Activated naive CD4-positive, alpha-beta T cell treated with anti-CD3 and anti-CD28 coated beads, Interleukin-2, amount 50 U/mL, for 16 hours (primary cell): ENCODE measurements around the gene SLC37A2.
A peak's percentile ranks its signal among the peaks of the same experiment; 100 is the strongest.
"Not testable (repeated sequence)": the region's sequence is repeated elsewhere in the genome, so short reads cannot be mapped to it uniquely, and the experiment has no call there.

Experiments used
- DNase-seq: peaks from one replicate; pipeline ENCODE4 v3.0.0-alpha.2; 2020

The SLC37A2 gene

DNA sequence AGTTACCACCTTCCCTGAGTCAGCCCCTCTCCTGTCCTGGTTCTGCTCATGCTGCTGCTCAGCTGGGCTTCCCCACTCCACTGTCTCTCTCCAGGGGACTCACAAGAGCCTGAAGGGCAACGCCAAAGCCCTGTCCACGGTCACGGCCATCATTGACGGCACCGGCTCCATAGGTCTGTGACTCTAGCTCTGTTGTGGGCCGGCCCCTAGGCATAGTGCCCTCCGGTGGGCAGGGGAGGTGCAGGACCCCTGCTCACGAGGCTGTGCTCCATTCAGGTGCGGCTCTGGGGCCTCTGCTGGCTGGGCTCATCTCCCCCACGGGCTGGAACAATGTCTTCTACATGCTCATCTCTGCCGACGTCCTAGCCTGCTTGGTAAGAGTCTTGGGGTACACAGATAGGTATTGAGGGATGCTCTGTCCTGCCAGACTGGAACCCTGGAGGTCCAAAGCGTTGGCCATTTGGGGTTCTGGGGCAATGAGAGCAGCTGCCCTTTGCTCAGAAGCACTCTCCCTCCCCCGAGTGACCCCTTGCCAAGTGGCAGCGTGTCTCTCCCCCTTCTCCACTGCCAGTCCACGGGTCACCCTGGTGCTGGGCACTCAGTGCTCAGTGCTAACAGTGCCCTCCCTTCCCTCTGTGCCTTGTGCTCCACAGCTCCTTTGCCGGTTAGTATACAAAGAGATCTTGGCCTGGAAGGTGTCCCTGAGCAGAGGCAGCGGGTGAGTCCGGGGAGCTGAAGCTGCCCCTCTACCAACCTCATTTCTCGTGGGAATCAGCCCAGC is 22.4 kb downstream of the SLC37A2 start:
- no peak for DNase-seq

DNA sequence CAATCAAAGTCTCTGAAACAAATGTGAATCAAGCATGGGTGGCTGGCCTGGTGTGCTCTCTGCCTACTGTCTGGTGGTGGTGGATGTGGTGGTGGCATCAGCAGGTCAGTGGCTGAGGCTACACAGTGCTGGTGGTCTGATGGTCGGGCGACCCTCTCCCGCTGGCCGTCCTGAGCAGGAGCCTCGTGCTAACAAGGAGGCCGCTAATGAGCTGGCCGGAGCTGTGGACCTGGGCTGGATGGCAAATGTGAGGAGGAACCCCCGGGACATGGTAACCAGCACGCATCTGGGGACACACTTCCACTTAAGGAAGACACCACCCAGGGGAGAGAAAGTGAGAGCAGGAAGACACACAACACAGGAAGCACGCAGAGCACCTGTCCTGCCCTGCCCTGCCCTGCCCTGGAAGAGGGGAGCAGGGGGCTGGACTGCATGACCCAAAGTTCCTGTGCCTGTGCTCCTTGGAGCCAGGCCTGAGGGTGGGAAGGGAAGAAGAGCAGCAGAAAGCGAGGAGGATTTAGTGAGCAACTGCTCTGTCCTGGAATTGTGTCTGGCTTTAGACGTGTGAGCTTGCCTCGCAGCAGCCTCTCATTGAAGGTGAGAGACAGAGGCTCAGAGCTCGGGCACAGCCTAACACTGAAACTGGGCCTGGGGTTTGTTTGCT is 23.7 kb downstream of the SLC37A2 start:
- no peak for DNase-seq

DNA sequence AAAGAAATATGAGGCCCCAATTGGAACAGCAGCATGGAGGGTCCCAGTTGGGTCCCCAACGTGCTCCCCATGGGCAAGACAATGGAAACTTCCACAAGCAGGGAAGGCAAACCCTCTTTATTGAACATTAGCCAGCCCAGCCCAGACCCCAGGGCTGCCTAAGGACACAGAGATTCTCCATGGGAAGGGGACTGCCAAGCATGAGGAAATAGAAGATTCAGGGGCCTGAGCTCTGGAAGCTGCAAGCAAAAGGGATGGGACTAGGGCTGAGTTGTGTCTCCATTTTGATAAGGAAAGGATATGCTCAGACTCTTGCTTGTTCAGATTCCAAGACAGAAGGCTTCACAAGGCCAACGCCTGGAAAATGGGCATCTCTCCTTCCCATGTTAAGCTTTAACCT is 25.0 kb downstream of the SLC37A2 start:
- DNase-seq: no peak

DNA sequence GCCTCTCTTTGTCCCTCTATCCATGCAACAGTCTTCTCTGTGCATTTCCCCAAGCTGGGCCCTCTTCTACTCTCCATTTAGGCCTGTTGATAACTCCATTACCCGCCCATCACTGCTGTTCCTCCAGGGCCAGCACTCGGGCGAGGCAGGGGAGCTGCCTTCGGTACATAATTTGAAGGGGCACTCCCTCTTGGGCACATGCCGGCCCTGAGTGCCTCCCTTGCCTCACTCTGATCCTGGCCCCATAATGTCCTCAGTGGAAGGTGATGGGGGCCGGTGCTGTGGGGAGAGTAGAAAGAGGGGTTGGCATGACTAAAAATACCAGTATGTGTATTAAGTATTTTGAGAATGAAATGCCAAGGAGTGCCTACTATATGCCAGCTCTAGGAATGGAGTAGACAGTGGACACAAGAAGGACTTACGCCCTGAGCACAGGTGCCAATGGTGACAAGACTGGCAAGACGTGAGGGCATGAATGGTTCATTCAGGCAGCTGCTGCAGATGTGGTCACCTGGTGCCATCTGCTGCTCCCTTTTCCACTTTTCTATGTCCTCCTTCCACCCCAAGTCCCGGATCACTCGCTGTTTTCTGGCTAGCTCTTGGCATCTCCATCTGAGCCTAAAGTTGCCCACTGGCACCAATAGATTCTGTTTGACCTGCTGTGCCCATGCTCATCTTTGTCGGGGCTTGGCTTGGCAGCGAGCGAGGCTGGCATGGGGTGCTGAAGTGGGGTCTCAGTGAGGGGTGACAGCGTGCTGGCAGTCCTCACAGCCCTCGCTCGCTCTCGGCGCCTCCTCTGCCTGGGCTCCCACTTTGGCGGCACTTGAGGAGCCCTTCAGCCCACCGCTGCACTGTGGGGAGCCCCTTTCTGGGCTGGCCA is 25.7 kb downstream of the SLC37A2 start:
- DNase-seq: no peak

DNA sequence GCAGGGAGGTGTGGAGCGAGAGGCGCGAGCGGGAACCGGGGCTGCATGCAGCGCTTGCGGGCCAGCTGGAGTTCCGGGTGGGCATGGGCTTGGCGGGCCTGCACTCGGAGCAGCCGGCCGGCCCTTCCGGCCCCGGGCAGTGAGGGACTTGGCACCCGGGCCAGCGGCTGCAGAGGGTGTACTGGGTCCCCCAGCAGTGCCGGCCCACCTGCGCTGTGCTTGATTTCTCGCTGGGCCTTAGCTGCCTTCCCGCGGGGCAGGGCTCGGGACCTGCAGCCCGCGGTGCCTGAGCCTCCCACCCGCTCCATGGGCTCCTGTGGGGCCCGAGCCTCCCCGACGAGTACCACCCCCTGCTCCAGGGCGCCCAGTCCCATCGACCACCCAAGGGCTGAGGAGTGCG is 26.4 kb downstream of the SLC37A2 start:
- not testable (repeated sequence) for DNase-seq

DNA sequence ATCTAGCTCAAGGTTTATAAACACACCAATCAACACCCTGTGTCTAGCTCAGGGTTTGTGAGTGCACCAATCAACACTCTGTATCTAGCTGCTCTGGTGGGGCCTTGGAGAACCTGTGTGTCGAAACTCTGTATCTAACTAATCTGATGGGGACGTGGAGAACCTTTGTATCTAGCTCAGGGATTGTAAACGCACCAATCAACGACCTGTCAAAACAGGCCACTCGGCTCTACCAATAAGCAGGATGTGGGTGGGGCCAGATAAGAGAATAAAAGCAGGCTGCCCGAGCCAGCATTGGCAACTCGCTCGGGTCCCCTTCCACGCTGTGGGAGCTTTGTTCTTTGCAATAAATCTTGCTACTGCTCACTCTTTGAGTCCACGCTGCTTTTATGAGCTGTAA is 27.0 kb downstream of the SLC37A2 start:
- DNase-seq: not testable (repeated sequence)

DNA sequence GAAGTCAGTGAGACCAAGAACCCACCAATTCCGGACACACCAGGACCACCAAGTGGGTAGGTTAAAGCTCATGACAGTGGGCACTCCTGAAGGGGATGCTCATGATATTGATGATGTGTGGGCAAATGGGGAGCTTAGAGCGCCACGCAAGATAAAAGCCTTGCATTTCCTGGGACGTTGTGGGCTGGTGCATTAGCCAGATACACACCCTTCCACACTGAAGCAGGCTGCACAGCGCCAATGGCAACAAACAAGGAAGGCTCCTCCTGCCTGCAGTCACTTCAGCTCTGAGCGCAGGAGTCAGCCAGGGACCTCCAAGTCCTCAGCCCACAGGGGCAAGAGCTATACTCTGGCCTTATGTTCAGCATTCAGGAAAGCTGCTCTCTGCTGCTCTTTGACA is 27.7 kb downstream of the SLC37A2 start:
- no peak for DNase-seq

DNA sequence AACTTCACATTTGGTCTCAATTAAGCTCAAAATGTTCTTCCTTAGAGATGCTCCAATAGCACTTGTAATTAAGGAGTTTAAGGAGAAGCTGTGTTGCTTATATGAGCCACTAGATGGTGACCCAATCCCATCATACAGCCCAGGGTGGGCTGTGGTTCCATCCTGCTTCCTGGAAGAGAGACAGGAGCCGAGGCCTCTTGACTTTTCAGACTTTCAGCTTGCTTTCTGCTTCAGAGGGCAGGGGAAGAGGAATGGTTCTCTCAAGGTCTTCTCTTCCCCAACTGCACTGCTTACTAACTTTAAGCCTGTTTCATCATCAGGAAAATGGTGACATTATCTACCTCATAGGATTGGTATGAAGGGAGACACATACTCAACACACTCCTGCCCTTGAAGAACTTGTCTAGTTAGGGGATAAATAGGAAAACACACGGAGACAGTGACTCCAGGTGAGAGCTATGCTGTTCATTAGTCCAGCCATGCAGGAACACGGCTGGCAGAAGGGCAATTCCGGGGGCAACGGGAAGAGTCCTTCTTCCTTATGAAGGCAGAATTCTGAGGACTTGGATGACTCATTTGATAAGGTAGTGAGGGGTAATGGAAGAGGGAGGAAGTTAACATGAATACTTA is 28.3 kb downstream of the SLC37A2 start:
- DNase-seq: no peak

DNA sequence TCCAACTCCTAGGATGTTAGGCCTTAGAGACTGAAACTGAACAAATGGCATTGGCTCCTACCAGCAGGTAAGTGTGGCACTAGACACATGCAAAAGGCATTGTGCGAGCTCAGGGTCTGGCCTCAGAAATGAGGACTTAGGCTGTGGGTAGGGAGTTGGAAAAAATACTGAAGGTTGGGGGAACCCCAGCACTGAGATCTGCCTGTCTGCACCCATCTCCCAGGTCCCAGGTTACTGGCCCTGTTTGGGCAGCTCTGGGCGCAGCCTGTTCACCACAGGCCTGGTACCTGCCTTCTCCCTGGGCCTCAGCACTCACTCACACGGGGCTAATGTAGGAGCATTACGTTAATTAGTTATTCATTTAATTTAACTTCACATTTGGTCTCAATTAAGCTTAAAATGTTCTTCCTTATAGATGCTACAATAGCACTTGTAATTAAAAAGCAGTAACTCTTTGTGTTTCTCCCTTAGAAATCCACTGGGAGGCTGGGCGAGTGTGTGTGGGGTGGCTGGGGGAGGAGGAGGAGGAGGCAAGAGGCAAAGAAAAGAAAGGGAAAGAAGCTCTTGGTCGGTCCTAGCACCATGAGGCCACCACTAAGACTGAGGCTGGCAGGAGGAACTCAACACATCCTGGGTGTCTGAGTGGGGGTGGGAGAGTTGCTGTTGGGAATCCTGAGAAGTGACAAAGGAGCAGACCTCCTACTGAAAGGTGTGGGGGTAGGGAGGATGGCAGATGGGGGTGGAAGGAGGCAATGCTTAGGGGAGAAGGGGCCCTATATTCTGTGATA is 29.0 kb downstream of the SLC37A2 start:
- no peak for DNase-seq

DNA sequence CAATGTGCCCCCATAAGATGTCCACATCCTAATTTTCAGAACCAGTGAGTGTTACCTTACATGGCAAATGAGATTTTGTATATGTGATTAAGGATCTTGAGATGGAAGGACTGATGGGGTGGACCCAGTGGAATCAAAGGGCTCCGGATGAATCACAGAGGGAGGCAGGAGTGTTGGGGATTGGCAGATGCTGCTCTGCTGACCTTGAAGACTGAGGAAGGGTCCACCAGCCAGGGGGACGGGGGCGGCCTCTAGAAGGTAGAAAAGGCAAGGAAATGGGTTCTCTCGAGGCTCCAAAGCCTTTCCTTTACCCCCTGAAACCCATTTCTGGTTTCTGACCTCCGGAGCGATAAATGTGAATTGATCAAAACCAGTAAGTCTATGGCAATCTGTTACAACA is 29.6 kb downstream of the SLC37A2 start:
- DNase-seq: no peak

GRCh38 chr11:125093502-125093901 is 30.4 kb downstream of the SLC37A2 start:
- DNase-seq: no peak

DNA sequence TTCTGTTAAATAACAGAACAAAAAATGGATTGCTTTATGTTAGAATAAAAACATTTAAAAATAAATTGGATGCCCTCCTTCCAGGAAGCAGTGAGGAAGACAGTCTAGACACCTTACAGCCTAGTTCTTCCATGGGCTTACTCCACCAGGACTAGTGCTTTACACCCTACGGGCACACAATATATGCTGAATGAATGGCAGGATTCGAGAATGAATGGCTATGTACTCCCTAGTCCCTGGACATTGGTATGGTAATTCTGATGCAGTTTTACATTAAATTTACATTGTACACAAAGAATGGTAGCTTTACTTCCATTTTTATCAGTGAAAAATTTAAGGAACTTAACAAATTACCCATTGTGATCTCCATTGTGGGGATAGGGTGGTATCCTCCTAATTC is 31.6 kb downstream of the SLC37A2 start:
- DNase-seq: no peak

DNA sequence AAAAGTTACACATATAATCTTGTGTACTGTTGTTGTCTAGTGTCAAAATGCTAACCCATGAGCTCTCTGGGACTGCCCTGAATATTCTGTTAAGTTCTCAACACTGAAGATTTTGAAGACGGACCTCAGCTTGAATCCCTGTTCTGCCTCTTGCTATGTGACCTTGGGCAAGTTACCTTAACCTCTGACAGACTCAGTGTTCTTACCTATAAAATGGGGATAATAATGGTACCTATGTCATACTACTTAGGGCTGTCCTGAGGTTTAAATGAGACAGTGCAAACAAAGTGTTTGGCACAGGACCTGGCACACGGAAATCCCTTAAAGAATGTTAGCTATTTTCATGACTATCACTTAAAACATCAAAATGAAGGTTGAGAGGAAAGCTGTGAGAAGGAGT is 37.0 kb downstream of the SLC37A2 start:
- no peak for DNase-seq

- no peak for DNase-seq
Measured at GRCh38 chr11:125101596-125101995, 38.5 kb downstream of the SLC37A2 start.

DNA sequence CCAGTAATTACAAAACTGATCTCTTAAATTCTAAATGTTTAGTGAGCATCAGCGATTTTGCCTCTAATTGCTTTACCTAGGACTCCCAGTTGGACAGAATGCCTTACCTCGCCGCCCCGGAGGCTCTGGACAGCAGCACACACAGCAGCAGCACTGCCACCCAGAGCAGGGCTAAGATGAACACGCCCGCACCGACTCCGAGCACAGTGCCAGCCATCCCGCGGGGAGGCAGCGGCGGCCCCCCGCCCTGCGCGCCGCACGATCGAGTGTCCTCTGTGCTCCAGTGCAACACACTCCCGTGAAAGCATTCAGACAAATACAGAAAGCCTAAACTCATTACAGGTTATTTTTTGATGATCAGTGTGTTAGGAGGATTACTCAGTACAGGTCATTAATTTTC is 38.9 kb downstream of the SLC37A2 start:
- no peak for DNase-seq

GRCh38 chr11:125102510-125102909 is 39.4 kb downstream of the SLC37A2 start:
- no peak for DNase-seq

- no peak for DNase-seq
Measured at GRCh38 chr11:125105926-125106325, 42.8 kb downstream of the SLC37A2 start.

DNA sequence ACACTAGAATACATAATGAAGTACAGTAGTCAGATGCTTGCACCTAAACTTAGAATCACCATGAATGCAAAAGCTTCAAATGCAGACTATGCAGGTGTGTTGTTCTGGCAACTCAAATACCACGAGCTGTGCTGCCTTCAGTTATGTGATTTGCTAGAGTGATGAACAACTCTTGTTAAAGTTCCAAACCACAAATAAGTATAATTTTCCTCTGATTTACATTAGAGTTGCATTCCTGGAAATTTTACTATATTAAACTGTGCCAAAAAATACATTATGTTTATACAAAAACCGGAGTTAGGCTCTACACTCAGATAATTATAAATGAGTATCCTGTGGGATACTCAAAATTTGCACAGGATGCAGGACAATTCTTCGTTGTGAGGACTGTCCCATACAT is 45.4 kb downstream of the SLC37A2 start:
- no peak for DNase-seq

DNA sequence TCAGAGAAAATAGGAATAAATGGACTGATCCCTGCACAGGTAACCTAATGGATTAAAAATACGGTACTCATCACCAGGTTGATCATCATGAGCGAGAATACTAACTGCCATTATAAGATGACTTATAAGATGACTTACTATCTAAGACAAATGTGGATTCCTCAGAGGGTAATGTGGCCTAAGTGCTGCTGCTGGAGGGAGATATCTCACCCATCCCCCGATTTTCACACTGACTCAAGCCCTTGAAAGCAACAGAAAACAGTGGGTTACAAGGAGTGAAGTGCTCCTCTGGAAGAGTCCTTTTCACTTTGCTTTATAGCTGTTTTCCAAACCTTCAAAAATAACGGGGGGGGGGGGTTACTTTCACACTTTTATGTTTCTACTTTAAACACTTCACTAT is 47.4 kb downstream of the SLC37A2 start:
- DNase-seq: no peak

DNA sequence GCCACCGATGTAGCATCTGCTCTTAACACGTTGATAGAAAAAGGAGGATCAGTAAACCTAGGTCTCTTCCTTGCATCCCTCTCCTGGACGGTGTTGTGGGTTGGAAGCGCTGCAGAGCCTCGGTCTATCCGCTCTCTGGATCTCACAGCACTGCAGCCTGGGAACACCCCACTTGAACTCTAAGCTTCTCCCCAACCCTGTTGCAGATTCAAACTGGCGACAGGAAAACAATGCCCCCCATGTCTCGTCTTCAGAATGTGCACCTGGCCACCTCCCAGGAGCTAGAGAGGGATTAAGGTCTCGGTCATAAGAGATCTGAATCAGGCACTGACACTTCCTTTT is 47.9 kb downstream of the SLC37A2 start:
- DNase-seq: no peak

GRCh38 chr11:125111343-125112207 is 48.5 kb downstream of the SLC37A2 start, which contains the start of gene TMEM218:
Gene TMEM218, minus strand, starts transcription at chr11:125111626. Its CDS starts 9,385 bp downstream, at chr11:125102241.
- DNase-seq: peak; percentile 96
